Stomach (tissue), 4 donors: ENCODE results near the gene MKRN2OS.

Experiments used
- CTCF ChIP-seq, 7 experiments: fragments of 450-650 bp in 4 of 7; fragments of 200-600 bp in 3 of 7; sonication (generic) in 3 of 7; IDR thresholded peaks; one replicate each; pipeline ENCODE4 v1.5.1; 2016 to 2019; ENCODE audit warnings: antibody characterized with exemption in 7 of 7, control low read depth in 2 of 7, mild to moderate bottlenecking in 1 of 7
- POLR2A ChIP-seq, 4 donors: fragments of 450-650 bp; IDR thresholded peaks; one replicate each; pipeline ENCODE4 v1.6.1; 2016; ENCODE audit warnings: antibody characterized with exemption in 4 of 4, control low read depth in 2 of 4, mild to moderate bottlenecking in 1 of 4, moderate library complexity in 1 of 4
- POLR2AphosphoS5 ChIP-seq, 3 donors: sonication (generic); formaldehyde crosslinking; IDR thresholded peaks; one replicate each; pipeline ENCODE4 v1.6.1; 2016; ENCODE audit warnings: antibody characterized with exemption in 3 of 3

GRCh38 chr3:12509466-12509865 is 35.8 kb downstream of the MKRN2OS start:
- no peak for TF ChIP-seq CTCF (IDR thresholded peaks at IDR 0.05)
- no peak for TF ChIP-seq POLR2A (IDR thresholded peaks at IDR 0.05)
- TF ChIP-seq POLR2AphosphoS5 (IDR thresholded peaks at IDR 0.05), result no peak
